SK-N-SH treated with all-trans-retinoic acid at 6 μM for 48 hours (cell line): Measurements from ENCODE around the gene UGT1A4.

Source experiments
- ATAC-seq: fragments of 200-7000 bp; cut with Tn5 transposase; 3 replicates; pipeline ENCODE4 v1.9.1; 2020; ENCODE audit warnings: mild to moderate bottlenecking, moderate library complexity
- ARNTL ChIP-seq: fragments of 450-650 bp; formaldehyde crosslinking; IDR thresholded peaks from 2 replicates; pipeline ENCODE4 v1.5.0; 2020; ENCODE audit warnings: low read depth, mild to moderate bottlenecking, moderate library complexity, borderline replicate concordance
- CSDC2 ChIP-seq: fragments of 250-450 bp; sonication (Bioruptor Pico); IDR thresholded peaks from 2 replicates; pipeline ENCODE4 v1.5.0; 2020; ENCODE audit warnings: mild to moderate bottlenecking, moderate library complexity
- CSRNP3 ChIP-seq: fragments of 250-450 bp; sonication (Bioruptor Pico); IDR thresholded peaks from 2 replicates; pipeline ENCODE4 v1.5.1; 2021; ENCODE audit warnings: mild to moderate bottlenecking, moderate library complexity
- ESRRG ChIP-seq: fragments of 250-450 bp; sonication (Bioruptor Pico); IDR thresholded peaks from 2 replicates; pipeline ENCODE4 v1.6.1; 2021; ENCODE audit warnings: mild to moderate bottlenecking
- GLIS3 ChIP-seq: fragments of 250-450 bp; sonication (Bioruptor Pico); IDR thresholded peaks from 2 replicates; pipeline ENCODE4 v1.5.0; 2020; ENCODE audit warnings: mild to moderate bottlenecking, moderate library complexity
- ISL1 ChIP-seq: fragments of 250-450 bp; sonication (Bioruptor Pico); IDR thresholded peaks from 2 replicates; pipeline ENCODE4 v2.1.2; 2022; ENCODE audit warnings: mild to moderate bottlenecking, moderate library complexity
- OSR1 ChIP-seq: fragments of 250-450 bp; sonication (Bioruptor Pico); IDR thresholded peaks from 2 replicates; pipeline ENCODE4 v1.8.0; 2022; ENCODE audit warnings: moderate library complexity, mild to moderate bottlenecking, inconsistent platforms
- PATZ1 ChIP-seq: fragments of 250-450 bp; sonication (Bioruptor Pico); IDR thresholded peaks from 2 replicates; pipeline ENCODE4 v1.8.0; 2020; ENCODE audit warnings: mild to moderate bottlenecking, moderate library complexity, borderline replicate concordance
- RARB ChIP-seq: fragments of 250-450 bp; sonication (Bioruptor Pico); IDR thresholded peaks from 2 replicates; pipeline ENCODE4 v1.8.0; 2021; ENCODE audit warnings: mild to moderate bottlenecking, moderate library complexity
- SNAI2 ChIP-seq: fragments of 250-450 bp; sonication (Bioruptor Pico); IDR thresholded peaks from 2 replicates; pipeline ENCODE4 v1.5.0; 2020; ENCODE audit warnings: mild to moderate bottlenecking, moderate library complexity
- TCF4 ChIP-seq: fragments of 250-450 bp; sonication (Bioruptor Pico); IDR thresholded peaks from 2 replicates; pipeline ENCODE4 v1.8.0; 2021; ENCODE audit warnings: mild to moderate bottlenecking, moderate library complexity, borderline replicate concordance
- TSHZ2 ChIP-seq: fragments of 250-450 bp; sonication (Bioruptor Pico); IDR thresholded peaks from 2 replicates; pipeline ENCODE4 v1.5.0; 2020; ENCODE audit warnings: mild to moderate bottlenecking, moderate library complexity
- ZC3H10 ChIP-seq: fragments of 250-450 bp; sonication (Bioruptor Pico); IDR thresholded peaks from 2 replicates; pipeline ENCODE4 v1.5.1; 2021; ENCODE audit warnings: mild to moderate bottlenecking, moderate library complexity
- ZFP3 ChIP-seq: fragments of 250-450 bp; sonication (Bioruptor Pico); IDR thresholded peaks from 2 replicates; pipeline ENCODE4 v1.5.0; 2020; ENCODE audit warnings: mild to moderate bottlenecking, moderate library complexity
- ZFP30 ChIP-seq: fragments of 450-650 bp; formaldehyde crosslinking; IDR thresholded peaks from 2 replicates; pipeline ENCODE4 v1.5.0; 2022; ENCODE audit warnings: mild to moderate bottlenecking, moderate library complexity
- ZNF565 ChIP-seq: fragments of 450-650 bp; formaldehyde crosslinking; conservative IDR thresholded peaks from 2 replicates; pipeline ENCODE4 v1.5.0; 2020; ENCODE audit warnings: low read depth, mild to moderate bottlenecking, moderate library complexity
- ZNF8 ChIP-seq: fragments of 450-650 bp; formaldehyde crosslinking; IDR thresholded peaks from 2 replicates; pipeline ENCODE4 v1.5.0; 2020; ENCODE audit warnings: mild to moderate bottlenecking, moderate library complexity
- TF ChIP-seq, protein P1 (sequence below): fragments of 250-450 bp; sonication (Bioruptor Pico); IDR thresholded peaks from 2 replicates; pipeline ENCODE4 v1.5.1; 2020; ENCODE audit warnings: low read depth, mild to moderate bottlenecking, moderate library complexity

UGT1A4 gene

GRCh38 chr2:233761040-233761769 is 42.7 kb downstream of the UGT1A4 start:
- ATAC-seq = no peak
- TF ChIP-seq ZFP3 (CRISPR knock-in tag) (peak; percentile 47; the same call in 1 of the 2 replicates), OSR1 (CRISPR knock-in tag) (no peak), CSRNP3 (no peak), PATZ1 (CRISPR knock-in tag) (0 out of 2 replicates have a peak, but pooled peaks have one; percentile 21), CSDC2 (CRISPR knock-in tag) (0 out of 2 replicates have a peak, but pooled peaks have one; percentile 64), ISL1 (CRISPR knock-in tag) (peak; percentile 89), ZNF565 (CRISPR knock-in tag) (no peak), SNAI2 (CRISPR knock-in tag) (peak; percentile 36; the same call in 1 of the 2 replicates), RARB (CRISPR knock-in tag) (no peak), TCF4 (no peak), ARNTL (CRISPR knock-in tag) (no peak), GLIS3 (CRISPR knock-in tag) (no peak), TSHZ2 (CRISPR knock-in tag) (peak; percentile 18; the same call in 1 of the 2 replicates), ZC3H10 (CRISPR knock-in tag) (no peak)
- TF ChIP-seq, protein P1, sequence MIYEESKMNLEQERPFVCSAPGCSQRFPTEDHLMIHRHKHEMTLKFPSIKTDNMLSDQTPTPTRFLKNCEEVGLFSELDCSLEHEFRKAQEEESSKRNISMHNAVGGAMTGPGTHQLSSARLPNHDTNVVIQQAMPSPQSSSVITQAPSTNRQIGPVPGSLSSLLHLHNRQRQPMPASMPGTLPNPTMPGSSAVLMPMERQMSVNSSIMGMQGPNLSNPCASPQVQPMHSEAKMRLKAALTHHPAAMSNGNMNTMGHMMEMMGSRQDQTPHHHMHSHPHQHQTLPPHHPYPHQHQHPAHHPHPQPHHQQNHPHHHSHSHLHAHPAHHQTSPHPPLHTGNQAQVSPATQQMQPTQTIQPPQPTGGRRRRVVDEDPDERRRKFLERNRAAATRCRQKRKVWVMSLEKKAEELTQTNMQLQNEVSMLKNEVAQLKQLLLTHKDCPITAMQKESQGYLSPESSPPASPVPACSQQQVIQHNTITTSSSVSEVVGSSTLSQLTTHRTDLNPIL (CRISPR knock-in tag) = peak; percentile 47; the same call in 1 of the 2 replicates
- TF ChIP-seq, all 23 proteins: peak for 7

- ATAC-seq = no peak
Observed at GRCh38 chr2:233764264-233764663, 45.7 kb downstream of the UGT1A4 start.

DNA sequence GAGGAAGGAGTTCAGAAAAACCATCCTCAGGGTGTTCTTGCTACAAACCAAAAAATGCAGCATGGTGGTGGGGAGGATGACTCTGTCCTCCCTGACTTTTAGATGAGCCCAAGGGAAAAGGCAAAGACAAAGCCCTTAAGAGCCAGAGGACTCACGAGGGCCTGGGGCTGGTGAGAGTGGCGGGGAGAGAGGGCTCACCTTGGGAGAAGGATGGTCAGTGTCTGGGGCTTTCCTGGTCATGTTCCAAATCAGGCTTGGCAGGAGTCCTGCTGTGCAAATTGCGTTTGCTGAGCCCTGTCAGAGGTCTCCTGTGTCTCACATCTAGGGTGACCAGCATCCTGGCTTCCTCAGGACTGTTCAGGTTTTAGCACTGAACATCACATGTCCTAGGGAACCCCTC is 46.2 kb downstream of the UGT1A4 start:
- no peak for TF ChIP-seq ARNTL (CRISPR knock-in tag)
- TF ChIP-seq ESRRG (CRISPR knock-in tag) = no peak
- TF ChIP-seq CSDC2 (CRISPR knock-in tag) = no peak
- no peak for TF ChIP-seq ZC3H10 (CRISPR knock-in tag)
- no peak for TF ChIP-seq GLIS3 (CRISPR knock-in tag)
- TF ChIP-seq PATZ1 (CRISPR knock-in tag) = no peak
- TF ChIP-seq TCF4 = no peak
- TF ChIP-seq ZNF8 = no peak
- TF ChIP-seq ZFP30 = no peak
- no peak for TF ChIP-seq ISL1 (CRISPR knock-in tag)
- TF ChIP-seq SNAI2 (CRISPR knock-in tag) = no peak
- no peak for TF ChIP-seq ZFP3 (CRISPR knock-in tag)
- no peak for ATAC-seq

More at GRCh38 chr2:233764264-233764663, 45.7 kb downstream of the UGT1A4 start:
- TF ChIP-seq ISL1 (CRISPR knock-in tag) = 0 out of 2 replicates have a peak, but pooled peaks have one; percentile 11
- TF ChIP-seq, protein P1 (CRISPR knock-in tag) = no peak
